GM18870 (cell line): ENCODE measurements around the gene HNRNPUL1.
"Not testable (repeated sequence)": the region's sequence is repeated elsewhere in the genome, so short reads cannot be mapped to it uniquely, and the experiment has no call there.

Source experiments
- ATAC-seq: cut with Tn5 transposase; IDR thresholded peaks from one replicate; pipeline ENCODE4 v1.9.1; 2021; ENCODE audit warnings: moderate library complexity; ENCODE audit not compliant: unreplicated experiment

Gene HNRNPUL1

GRCh38 chr19:41273076-41273475 is 8.9 kb downstream of the HNRNPUL1 start:
- ATAC-seq: no peak

- ATAC-seq: no peak
Observed at GRCh38 chr19:41274802-41275201, 10.6 kb downstream of the HNRNPUL1 start.

- ATAC-seq: no peak
Observed at GRCh38 chr19:41276231-41276630, 12.1 kb downstream of the HNRNPUL1 start.

- ATAC-seq: no peak
Observed at GRCh38 chr19:41278478-41278877, 14.3 kb downstream of the HNRNPUL1 start.

GRCh38 chr19:41288673-41289530 is 24.7 kb downstream of the HNRNPUL1 start:
- ATAC-seq: no peak

GRCh38 chr19:41289814-41290213 is 25.6 kb downstream of the HNRNPUL1 start:
- not testable (repeated sequence) for ATAC-seq

GRCh38 chr19:41294393-41294792 is 30.2 kb downstream of the HNRNPUL1 start:
- ATAC-seq: no peak

- no peak for ATAC-seq
Observed at GRCh38 chr19:41295499-41295898, 31.3 kb downstream of the HNRNPUL1 start.

GRCh38 chr19:41296433-41296871 is 32.3 kb downstream of the HNRNPUL1 start:
- no peak for ATAC-seq

GRCh38 chr19:41297628-41298347 is 33.6 kb downstream of the HNRNPUL1 start:
- ATAC-seq: peak; percentile 68

- no peak for ATAC-seq
Observed at GRCh38 chr19:41298348-41298964, 34.3 kb downstream of the HNRNPUL1 start.

- ATAC-seq: no peak
Observed at GRCh38 chr19:41299046-41299754, 35.0 kb downstream of the HNRNPUL1 start.

GRCh38 chr19:41299755-41300089 is 35.5 kb downstream of the HNRNPUL1 start:
- ATAC-seq: no peak

GRCh38 chr19:41300555-41300954 is 36.4 kb downstream of the HNRNPUL1 start:
- no peak for ATAC-seq

- ATAC-seq: no peak
Observed at GRCh38 chr19:41302624-41303351, 38.6 kb downstream of the HNRNPUL1 start.

GRCh38 chr19:41303954-41304353 is 39.8 kb downstream of the HNRNPUL1 start:
- ATAC-seq: no peak

- ATAC-seq: no peak
Observed at GRCh38 chr19:41304706-41305483, 40.7 kb downstream of the HNRNPUL1 start.

GRCh38 chr19:41305927-41306793 is 42.0 kb downstream of the HNRNPUL1 start:
- ATAC-seq: no peak
